Activated CD4-positive, alpha-beta T cell treated with anti-CD3 and anti-CD28 coated beads, Interleukin-2, amount 50 U/mL, for 24 hours (primary cell): Measurements from ENCODE around the gene SCO2.

ENCODE experiments used
- DNase-seq, 2 donors: peaks; one replicate each; pipeline ENCODE4 v3.0.0-alpha.2; 2020; ENCODE audit warnings: low read depth in 1 of 2, low spot score in 1 of 2

SCO2 gene

GRCh38 chr22:50503475-50504145 is 21.8 kb downstream of the SCO2 start:
- DNase-seq, result no peak

- no peak for DNase-seq
Measured at GRCh38 chr22:50502628-50503474, 22.5 kb downstream of the SCO2 start.

GRCh38 chr22:50502096-50502495 is 23.3 kb downstream of the SCO2 start:
- DNase-seq, result no peak

GRCh38 chr22:50500452-50500851 is 24.9 kb downstream of the SCO2 start:
- DNase-seq, result no peak

- DNase-seq, result peak; percentile 41 to 68
Measured at GRCh38 chr22:50498322-50498890, 27.0 kb downstream of the SCO2 start.

GRCh38 chr22:50497093-50497492 is 28.3 kb downstream of the SCO2 start:
- DNase-seq, result no peak

GRCh38 chr22:50490531-50491308 is 34.7 kb downstream of the SCO2 start:
- DNase-seq, result no peak

- DNase-seq, result no peak
Measured at GRCh38 chr22:50489363-50490243, 35.8 kb downstream of the SCO2 start.

- no peak for DNase-seq
Measured at GRCh38 chr22:50488886-50489285, 36.5 kb downstream of the SCO2 start.

GRCh38 chr22:50488006-50488677 is 37.3 kb downstream of the SCO2 start:
- no peak for DNase-seq

GRCh38 chr22:50487290-50488005 is 38.0 kb downstream of the SCO2 start:
- no peak for DNase-seq

- DNase-seq, result no peak
Measured at GRCh38 chr22:50486561-50487289, 38.7 kb downstream of the SCO2 start, which contains the start of gene MIOX. TSS of gene MIOX (plus strand) at chr22:50486859. CDS start at chr22:50486898, 39 bp downstream.

GRCh38 chr22:50485221-50486131 is 39.9 kb downstream of the SCO2 start:
- no peak for DNase-seq

- DNase-seq, result no peak
Measured at GRCh38 chr22:50483977-50484853, 41.2 kb downstream of the SCO2 start.

GRCh38 chr22:50483556-50483955 is 41.8 kb downstream of the SCO2 start:
- no peak for DNase-seq

GRCh38 chr22:50483106-50483505 is 42.3 kb downstream of the SCO2 start:
- DNase-seq, result no peak
